T-helper 2 cell (primary cell): ENCODE measurements around the gene EXOSC5.
"Not testable (repeated sequence)": the region's sequence is repeated elsewhere in the genome, so short reads cannot be mapped to it uniquely, and the experiment has no call there.

Source experiments
- DNase-seq, 5 experiments: peaks; one replicate each; pipeline versions ENCODE4 v3.0.0 to v3.0.0-alpha.2; 2012 to 2022

Gene EXOSC5

DNA sequence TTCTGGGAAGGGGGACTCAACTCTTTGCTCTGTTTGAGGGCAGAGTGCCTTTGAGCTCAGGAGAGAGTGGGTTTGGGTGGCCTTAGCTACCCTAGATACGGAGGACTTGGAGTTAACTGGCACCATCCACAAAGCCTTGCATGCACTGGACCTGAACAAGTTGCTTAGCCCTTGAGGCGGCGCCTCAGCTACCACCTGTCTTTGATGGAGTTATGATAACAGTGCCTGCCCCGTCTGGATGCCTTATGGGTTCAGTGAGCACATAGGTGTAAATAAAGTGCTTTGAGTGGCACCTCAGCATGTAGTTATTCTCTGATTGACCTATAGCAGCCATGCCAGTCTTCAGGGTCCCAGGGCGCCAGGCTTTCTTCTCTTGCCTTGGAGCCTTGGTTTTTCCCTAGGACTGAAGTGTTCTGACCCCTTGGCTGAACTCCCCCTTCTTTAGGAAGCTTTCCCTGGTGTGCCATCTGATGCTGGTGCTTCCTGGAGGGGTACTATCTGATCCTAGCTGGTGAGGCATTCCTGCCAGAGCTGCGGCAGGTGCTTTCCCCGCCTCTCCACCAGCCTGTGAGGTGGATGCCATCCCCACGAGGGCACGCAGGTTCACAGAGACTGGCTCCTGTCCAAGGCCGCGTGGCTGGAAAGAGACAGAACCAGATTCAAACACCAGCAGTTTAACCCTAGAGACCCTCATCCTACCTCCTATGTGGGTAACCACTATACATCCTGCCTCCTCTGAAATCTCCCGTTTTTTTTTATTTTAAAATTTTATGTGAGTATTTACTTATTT lies 6.2 kb upstream of the EXOSC5 start:
- no peak for DNase-seq

DNA sequence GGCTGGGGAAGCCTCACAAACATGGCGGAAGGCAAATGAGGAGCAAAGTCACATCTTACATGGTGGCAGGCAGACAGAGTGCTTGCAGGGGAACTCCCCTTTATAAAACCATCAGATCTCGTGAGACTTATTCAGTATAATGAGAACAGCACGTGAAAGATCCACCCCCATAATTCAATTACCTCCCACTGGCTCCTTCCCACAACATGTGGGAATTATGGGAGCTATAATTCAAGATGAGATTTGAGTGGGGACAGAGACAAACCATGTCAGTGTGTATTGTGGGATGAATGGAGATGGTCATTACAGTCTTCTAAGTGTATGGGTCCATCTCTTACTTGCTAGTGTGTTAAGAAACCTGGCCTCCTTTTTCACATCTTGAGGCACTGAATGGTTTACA lies 4.9 kb upstream of the EXOSC5 start:
- no peak for DNase-seq

DNA sequence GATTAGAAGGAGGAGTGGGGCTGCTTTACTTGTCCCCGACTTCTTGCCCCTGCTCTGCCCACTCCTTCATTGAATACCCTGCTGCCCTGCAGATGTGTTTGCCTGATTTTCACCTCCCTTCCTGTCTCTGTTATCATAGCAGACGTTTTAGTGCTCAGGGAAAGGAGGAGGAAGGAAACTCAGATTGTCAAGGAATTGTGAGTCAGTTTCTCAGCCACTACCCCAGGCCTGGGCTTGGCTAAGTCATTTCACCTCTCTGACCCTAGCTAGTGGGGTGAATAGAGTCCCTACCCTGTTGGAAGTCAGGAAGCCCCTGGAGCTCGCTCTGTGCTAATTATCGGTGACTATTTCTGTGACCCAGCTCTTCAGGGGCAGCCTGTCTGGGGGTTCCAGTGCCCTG lies 4.3 kb upstream of the EXOSC5 start:
- no peak for DNase-seq

DNA sequence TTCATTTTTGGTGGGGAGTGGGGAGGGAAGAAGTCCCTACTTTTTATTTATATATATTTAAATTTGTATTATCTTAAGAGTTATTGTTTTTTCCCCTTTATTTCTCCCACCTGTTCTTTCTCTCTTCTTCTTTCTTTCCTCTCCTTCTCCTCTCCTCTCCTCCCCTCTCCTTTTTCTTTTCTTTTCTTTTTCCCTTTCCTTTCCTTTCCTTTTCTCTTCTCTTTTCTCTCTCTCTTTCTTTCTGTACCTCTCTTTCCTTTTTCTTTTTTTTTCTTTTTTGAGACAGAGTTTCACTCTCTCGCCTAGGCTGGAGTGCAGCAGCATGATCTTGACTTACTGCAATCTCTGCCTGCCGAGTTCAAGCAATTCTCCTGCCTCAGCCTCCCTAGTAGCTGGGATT lies 2.4 kb upstream of the EXOSC5 start:
- no peak for DNase-seq

DNA sequence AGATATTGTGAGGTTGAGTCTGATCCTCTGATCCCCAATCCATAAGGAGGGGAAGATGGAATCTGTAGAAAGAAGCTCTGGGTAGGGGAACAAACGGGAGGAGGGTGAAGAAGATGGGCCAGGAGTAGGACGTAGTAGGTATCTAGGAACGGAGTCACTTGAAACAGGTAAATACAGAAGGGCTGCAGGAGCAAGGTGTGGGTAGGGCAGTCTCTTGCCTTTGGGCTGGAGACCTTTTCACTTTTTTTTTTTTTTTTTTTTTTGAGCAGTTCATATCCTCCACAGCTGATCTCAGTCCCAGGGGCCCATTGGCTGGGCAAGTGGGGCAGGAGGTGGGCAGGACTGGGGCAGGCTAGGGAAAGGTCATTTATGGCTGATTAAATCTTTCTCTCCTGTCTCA lies 1.9 kb upstream of the EXOSC5 start:
- DNase-seq = no peak

DNA sequence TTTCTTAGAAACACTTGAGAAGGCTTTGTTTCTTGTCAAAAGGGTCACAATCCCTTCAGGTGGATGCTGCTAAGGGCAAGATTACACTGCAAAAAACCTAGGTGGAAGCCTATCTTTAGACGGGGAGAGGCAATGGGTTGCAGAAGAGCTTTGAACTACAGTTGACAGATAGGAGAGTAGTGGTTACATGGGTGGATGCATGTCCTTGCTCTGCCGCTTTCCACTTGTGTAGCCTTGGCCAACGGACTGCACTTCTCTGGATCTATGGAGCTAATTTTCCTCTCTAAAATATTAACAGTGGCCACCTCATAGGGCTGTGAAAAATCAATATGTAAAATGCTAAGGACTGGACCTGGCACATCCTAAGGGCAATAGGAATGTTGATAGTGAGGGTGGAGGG lies 1.4 kb upstream of the EXOSC5 start:
- DNase-seq = no peak

DNA sequence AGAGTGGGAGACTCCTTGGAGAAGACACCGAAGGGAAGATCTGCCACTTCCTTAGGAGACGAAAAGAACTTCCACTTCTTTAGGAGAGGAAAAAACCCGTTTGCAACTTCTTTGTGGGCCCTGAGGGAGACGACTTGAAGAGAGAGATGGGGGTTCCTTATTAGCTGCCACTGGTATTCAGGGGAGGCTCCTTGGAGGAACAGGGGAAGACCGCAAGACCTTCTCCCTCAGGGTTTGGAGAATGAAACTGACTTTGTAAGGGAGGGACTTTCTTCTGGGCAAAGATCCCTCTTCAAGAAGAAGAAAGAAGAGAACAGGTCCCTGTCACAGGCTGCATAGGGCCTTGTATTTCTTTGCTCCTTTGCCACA lies 875 bp upstream of the EXOSC5 start:
- no peak for DNase-seq

DNA sequence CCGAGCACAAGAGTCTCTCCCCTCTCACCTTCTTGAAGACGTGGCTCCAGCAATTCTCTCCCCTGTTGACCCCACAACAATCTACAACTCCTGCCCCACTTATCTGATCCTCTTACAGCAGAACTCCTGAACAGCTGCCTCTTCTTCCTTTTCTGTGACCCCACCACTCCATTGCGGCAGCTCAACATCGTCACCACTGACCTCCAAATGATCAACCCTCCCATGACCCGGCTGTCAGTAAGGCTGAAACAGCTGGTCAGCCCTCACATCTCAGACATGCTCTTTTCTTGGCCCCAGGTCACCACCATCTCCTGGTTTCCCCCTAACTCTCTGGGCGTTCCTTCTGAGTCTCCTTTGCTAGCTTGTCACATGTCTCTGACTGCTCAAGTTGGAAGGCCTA lies 1.8 kb downstream of the EXOSC5 start:
- DNase-seq = no peak

DNA sequence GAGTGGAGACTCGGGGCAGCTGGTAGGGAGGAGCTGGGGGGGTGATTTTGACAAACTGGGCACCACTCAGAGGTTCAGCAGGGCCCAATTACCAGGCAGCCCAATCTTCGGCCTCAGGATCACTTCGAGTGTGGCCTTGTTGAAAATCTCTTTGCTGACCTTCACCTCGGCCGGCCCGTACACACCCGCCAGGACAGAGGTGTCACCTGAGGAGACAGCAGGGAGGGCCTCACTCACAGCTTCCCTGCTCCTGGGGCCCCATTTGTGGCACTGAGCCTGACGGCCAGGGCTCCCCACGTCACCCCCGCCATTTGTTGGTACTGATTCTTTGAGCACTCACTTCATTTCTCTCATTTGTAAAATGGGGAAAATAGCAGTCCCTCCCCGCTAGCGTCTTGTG lies 4.4 kb downstream of the EXOSC5 start:
- no peak for DNase-seq

DNA sequence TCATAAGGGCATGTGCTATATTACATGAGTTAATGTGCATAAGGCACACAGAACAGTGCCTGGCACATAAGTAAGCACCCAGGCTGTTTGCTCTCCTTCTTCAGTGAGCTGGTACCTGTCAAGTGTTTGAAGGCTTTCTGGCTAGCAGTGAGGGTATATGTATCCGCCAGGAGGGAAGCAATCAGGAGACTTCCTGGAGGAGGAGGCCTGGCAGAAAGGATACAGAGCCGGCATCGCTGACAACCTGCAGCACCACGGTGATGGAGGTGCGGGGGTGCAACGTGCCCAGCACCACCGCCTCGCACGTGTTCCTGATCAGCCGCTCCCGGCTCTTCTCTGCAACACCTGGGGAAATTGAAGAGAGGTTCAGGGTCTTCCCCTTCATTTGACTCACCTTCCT lies 5.5 kb downstream of the EXOSC5 start:
- no peak for DNase-seq

DNA sequence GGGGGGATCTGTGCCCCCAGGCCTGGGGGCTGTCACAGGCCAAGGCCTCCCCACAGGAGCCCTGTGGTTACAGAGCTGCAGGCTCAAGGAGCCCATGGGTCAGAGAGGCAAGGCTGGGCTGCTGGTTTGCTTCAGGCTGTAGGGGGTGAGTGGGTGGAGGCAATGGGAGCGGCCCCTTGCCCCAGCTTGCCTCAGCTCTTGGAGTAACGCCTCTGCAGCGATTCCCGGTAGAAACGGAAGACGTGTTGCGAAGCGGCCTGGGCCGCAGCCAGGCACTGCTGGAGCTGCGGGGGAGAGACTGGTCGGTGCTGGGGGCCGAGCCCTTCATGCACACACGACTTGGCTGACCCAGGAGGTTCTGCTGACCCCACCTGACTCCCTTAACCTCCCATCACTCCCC lies 10.7 kb downstream of the EXOSC5 start:
- no peak for DNase-seq

DNA sequence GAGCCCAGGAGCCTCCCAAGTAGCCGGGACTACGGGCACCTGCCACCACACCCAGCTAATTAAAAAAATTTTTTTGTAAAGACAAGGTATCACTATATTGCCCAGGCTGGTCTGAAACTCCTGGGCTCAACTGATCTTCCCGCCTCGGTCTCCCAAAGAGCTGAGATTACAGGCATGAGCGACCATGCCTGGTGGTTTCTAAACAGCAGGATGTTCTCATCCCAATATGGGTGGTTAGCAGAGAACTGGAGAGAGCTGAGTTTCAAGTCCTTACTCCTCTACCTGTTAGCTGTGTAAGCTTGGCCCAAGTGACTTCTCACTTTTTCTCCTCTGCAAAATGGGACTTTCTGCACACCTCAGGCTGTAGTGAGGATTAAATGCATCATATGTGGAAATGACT lies 12.8 kb downstream of the EXOSC5 start:
- DNase-seq = no peak

DNA sequence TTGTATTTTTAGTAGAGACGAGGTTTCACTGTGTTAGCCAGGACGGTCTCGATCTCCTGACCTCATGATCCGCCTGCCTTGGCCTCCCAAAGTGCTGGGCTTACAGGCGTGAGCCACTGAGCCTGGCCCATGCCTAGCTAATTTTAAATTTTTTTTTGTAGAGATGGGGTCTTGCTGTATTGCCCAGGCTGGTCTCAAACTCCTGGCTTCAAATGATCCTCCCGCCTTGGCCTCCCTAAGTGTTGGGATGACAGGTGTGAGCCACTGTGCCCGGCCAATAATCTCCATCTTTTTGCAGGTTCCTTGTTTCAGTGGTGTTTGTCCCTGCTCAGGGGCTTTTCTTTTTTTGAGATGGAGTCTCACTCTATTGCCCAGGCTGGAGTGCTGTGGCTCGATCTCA lies 15.6 kb downstream of the EXOSC5 start:
- not testable (repeated sequence) for DNase-seq

DNA sequence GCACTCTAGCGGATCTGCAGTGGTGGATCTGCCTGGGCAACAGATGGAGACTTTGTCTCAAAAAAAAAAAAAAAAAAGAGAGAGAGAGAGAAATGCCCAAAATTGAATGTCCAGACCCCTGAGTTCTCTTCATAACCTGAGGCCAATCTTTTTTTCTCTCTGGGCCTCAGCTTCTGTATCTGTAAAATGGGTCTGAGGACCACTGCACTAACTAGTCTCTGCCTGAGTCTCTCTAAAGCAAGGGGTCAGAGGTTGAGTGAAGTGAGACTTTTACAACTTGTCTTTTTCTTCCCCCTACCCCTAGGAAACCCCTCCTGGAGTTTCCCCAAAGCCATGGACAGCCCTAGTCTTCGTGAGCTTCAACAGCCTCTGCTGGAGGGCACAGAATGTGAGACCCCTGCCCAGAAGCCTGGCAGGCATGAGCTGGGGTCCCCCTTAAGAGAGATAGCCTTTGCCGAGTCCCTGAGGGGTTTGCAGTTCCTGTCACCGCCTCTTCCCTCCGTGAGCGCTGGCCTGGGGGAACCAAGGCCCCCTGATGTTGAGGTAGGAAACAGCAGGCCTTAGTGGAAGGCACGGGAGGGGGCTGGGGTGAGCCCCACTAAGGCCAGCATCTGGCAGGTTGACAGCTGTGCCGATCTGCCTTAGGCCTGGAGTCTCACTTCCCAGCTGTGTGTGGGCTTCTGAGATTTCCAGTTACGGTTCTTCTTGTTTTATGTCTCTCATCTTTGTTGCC lies 19.0 kb downstream of the EXOSC5 start:
- no peak for DNase-seq

DNA sequence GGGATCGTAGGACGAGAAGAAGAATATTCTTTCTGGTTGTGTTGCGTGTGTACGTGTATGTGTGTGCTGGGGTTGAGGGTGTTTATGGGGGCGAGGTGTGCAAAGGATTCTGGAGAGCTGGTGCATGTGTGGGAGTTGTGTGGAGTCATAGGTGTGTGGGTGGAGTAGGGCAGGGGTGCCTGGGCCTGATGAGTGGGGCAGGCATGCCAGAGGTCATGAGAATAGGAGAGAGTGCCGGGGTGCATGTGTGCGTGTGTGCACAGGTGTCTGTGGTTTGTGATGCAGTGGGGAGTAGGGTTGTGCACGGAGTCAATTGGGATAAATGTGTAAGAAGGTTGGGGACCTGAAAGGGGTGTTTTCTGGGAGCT lies 20.2 kb downstream of the EXOSC5 start:
- DNase-seq = no peak

DNA sequence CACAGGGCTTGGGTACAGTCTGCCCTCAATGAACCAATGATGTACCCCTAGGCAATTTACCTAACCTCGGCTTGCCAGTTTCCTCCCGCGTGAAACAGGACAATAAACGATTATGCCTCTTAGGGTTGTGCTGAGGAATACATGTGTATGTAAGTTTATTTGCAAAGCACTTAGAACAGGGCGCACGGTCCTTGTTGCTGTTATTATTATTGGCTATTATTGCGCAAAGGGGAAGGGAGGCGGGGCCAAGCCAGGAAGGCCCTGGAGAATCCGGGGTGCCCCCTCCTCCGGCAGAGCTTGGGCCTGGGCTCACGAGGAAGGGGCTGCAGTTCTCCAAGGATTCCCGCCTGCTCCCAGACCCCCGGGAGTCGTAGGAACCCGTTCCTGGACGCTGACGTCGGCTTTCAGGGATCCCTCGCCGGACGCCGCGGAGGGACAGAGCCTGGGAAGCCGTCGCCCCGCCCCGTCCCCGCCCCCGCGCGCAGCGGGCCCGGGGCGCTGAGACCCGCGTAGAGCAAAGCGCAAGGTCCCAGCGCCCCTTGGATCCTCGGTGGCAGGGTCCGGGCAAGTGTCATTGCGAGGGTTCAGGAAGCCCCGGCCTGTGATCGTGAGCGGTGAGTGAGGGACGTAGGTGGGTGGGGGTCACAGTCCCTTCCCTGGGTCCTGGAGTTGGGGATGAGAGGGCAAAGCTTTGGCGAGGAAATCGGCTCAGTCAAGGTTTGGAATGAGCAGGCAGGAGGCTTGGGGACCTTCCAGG lies 20.7 kb downstream of the EXOSC5 start, which contains the start of gene TMEM91:
Gene TMEM91 (plus strand): TSS at position 293 of the 757 bp plus-strand sequence. CDS start 1,777 bp downstream, outside the sequence.
- peak in 1 of 5 experiments; percentile 37 for DNase-seq

DNA sequence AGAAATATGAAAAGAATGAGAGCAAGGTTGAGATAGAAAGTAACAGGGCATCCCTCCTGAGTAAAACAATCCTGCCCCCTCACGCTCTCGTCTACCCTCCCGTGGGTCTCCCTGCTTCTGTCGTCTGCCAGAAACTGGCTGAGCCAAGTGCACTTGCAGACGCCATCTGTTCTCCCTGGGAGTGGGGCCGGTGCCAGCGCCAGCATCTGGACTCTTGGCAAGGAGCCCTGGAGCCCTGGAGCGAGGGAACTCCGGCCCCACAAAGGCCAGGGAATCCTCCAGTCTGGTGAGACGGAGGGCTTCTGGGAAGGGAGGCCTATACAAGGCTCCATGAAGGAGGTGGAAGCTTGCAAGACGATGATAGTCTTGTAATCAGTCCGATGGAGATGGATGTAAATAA lies 23.2 kb downstream of the EXOSC5 start:
- no peak for DNase-seq

DNA sequence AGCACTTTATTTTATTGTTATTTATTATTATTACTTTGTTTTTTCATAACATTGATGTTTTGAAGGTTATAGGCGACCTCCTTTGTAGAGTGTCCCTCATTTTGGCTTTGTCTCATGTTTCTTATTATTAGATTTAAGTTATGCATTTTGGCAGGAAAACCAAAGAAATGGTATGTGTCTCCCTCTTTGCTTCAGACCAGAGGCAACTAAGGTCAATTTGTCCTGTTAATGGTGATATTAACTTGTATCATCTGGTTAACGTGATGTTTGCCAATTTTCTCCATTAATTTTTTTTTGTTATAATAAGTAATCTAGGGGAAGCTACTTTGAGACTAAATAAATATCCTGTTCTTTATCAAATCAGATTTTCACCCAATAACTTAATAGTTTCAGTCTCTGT lies 24.7 kb downstream of the EXOSC5 start:
- no peak for DNase-seq

DNA sequence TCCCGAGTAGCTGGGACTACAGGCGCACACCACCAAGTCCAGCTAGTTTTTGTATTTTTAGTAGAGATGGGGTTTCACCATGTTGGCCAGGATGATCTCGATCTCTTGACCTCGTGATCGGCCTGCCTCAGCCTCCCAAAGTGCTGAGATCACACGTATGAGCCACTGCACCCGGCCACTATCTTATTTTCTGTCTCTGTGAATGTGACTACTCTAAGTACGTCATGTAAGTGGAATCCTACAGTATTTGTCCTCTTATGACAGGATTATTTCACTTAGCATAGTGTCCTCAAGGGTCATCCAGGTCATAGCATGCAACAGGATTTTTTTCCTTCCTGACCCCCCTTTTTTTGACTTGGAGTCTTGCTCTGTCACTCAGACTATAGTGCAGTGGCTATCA lies 25.6 kb downstream of the EXOSC5 start:
- DNase-seq = no peak

DNA sequence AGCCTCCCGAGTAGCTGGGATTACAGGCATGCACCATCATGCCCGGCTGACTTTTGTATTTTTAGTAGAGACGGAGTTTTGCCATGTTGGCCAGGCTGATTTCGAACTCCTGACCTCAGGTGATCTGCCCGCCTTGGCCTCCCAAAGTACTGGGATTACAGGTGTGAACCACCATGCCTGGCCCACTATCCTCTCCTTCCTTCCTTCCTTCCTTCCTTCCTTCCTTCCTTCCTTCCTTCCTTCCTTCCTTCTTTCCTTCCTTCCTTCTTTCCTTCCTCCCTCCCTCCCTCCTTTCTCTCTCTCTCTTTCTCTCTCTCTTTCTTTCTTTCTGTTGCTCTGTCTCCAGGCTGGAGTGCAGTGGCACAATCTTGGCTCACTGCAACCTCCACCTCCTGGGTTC lies 26.0 kb downstream of the EXOSC5 start:
- not testable (repeated sequence) for DNase-seq

DNA sequence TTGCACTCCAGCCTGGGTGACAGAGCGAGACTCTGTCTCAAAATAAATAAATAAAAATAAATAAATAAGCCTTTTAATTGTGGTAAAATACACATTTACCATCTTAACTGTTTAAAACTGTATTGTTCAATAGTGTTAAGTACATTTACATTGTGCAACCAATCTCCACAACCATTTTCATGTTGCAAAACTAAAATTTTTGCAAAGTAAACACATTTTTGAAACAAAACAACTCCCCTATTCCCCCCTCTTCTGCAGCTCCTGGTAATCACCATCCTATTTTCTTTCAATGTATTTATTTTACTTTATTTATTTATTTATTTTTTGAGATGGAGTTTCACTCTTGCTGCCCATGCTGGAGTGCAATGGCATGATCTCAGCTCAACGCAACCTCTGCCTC lies 27.4 kb downstream of the EXOSC5 start:
- DNase-seq = no peak

DNA sequence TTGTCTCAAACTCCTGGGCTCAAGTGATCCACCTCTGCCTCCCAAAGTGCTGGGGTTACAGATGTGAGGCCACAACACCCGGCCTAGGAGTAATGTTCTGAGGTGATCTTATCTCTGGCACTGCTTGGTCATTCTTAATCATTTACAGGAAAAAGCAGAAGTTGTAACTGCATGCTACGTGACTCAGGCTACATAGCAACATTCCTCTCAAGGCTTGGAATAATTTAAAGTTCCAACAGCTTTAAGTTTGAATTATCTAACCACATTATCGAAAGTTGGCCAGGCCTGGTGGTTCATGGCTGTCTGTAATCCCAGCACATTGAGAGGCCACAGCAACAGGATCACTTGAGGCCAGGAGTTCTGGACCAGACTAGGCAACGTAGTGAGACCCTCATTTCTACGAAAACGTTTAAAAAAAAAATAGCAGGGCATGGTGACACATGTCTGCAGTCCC lies 29.3 kb downstream of the EXOSC5 start:
- DNase-seq = no peak

DNA sequence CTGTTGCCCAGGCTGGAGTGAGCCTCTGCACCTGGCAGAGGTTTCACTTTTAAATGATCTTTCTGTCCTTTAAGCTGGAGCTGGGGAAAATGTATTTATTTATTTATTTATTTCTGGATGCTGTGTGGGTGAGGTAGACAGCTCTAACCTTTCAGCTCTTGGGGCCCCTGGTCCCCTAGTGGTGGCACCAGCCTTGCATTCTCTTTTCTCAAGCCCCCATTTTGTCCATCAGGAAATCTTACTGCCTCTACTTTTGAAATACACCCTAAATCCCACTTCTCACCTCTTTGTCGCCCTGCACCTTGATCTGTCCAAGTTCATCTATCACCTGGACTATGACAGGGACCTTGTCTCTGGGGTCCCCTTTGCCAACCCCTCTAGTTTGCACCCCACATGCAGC lies 31.1 kb downstream of the EXOSC5 start:
- peak in 1 of 5 experiments; percentile 50 for DNase-seq
